NCI-H82 treated with DMSO at 0.1 percent for 48 hours (cell line): ENCODE measurements around the gene FAM13C.
"Not testable (repeated sequence)": the region's sequence is repeated elsewhere in the genome, so short reads cannot be mapped to it uniquely, and the experiment has no call there.

Source experiments
- DNase-seq: peaks from one replicate; lab custom pipeline; 2025; ENCODE audit not compliant: unreplicated experiment; lab: John Stamatoyannopoulos, UW

Gene FAM13C

GRCh38 chr10:59237775-59238174 lies 124.6 kb downstream of the FAM13C start:
- no peak for DNase-seq

GRCh38 chr10:59236064-59236697 lies 126.2 kb downstream of the FAM13C start:
- no peak for DNase-seq

GRCh38 chr10:59234816-59235429 lies 127.4 kb downstream of the FAM13C start:
- no peak for DNase-seq

- DNase-seq: no peak
These were observed 128.2 kb downstream of the FAM13C start for GRCh38 chr10:59234194-59234593.

GRCh38 chr10:59229441-59229840 lies 132.9 kb downstream of the FAM13C start:
- no peak for DNase-seq

GRCh38 chr10:59227136-59227673 lies 135.1 kb downstream of the FAM13C start:
- no peak for DNase-seq

GRCh38 chr10:59225211-59225610 lies 137.1 kb downstream of the FAM13C start:
- DNase-seq: no peak

- DNase-seq: not testable (repeated sequence)
These were observed 138.8 kb downstream of the FAM13C start for GRCh38 chr10:59223597-59223996.

GRCh38 chr10:59222788-59223187 lies 139.6 kb downstream of the FAM13C start:
- DNase-seq: no peak

GRCh38 chr10:59216178-59216869 lies 146.0 kb downstream of the FAM13C start:
- DNase-seq: no peak

- DNase-seq: no peak
These were observed 148.2 kb downstream of the FAM13C start for GRCh38 chr10:59214160-59214559.

GRCh38 chr10:59212301-59212798 lies 150.0 kb downstream of the FAM13C start:
- DNase-seq: no peak

GRCh38 chr10:59206204-59206720 lies 156.1 kb downstream of the FAM13C start:
- DNase-seq: no peak
